Mononuclear cell (primary cell): ENCODE data around the gene ST14. TPM values are rescaled to one million over a fixed set of nuclear protein-coding genes. Genes with fewer than 3 reads are reported as not detected.

Experiments
- H3K27me3 ChIP-seq: 2 replicates; pipeline ENCODE4 v1.6.0; 2011; ENCODE audit warnings: low read length, control low read depth; ENCODE audit not compliant: insufficient read depth
- H3K4me1 ChIP-seq: 2 replicates; pipeline ENCODE4 v1.5.1; 2011; ENCODE audit warnings: mild to moderate bottlenecking, low read length, control low read depth; ENCODE audit not compliant: insufficient read depth
- H3K4me3 ChIP-seq: 2 replicates; pipeline ENCODE4 v1.5.1; 2011; ENCODE audit warnings: mild to moderate bottlenecking, low read length, moderate library complexity
- H3K9me3 ChIP-seq: 2 replicates; pipeline ENCODE4 v1.5.1; 2011; ENCODE audit warnings: low read depth, mild to moderate bottlenecking, control low read depth, low read length
- total RNA-seq: library from RNA; depleted of rRNA; stranded (reverse); fragments of >200 nt; gene quantifications from one replicate; pipeline ENCODE4 v1.2.3, GENCODE V29; 2012

ST14 gene
- total RNA-seq, 1 donor = 11.4 TPM

- no peaks in the 10 kb centered on the region for H3K27me3 ChIP-seq
- no peaks in the 10 kb centered on the region for H3K9me3 ChIP-seq
- no peak overlapping the region for H3K4me3 ChIP-seq
- peaks cover 62% of the 10 kb centered on the region for H3K4me1 ChIP-seq
Observed at GRCh38 chr11:130126516-130126915, 33.1 kb upstream of the ST14 start.

GRCh38 chr11:130127509-130127908 lies 32.1 kb upstream of the ST14 start:
- no peak overlapping the region for H3K4me3 ChIP-seq
- H3K4me1 ChIP-seq = peaks cover 52% of the 10 kb centered on the region
- H3K27me3 ChIP-seq = no peaks in the 10 kb centered on the region
- H3K9me3 ChIP-seq = no peaks in the 10 kb centered on the region

- H3K9me3 ChIP-seq = no peaks in the 10 kb centered on the region
- H3K4me1 ChIP-seq = peaks cover 41% of the 10 kb centered on the region
- no peaks in the 10 kb centered on the region for H3K27me3 ChIP-seq
- no peak overlapping the region for H3K4me3 ChIP-seq
Observed at GRCh38 chr11:130128626-130129025, 31.0 kb upstream of the ST14 start.

- Histone ChIP-seq H3K9me3 (no peaks in the 10 kb centered on the region), H3K4me1 (peaks cover 28% of the 10 kb centered on the region), H3K4me3 (no peak overlapping the region), H3K27me3 (no peaks in the 10 kb centered on the region)
Observed at GRCh38 chr11:130129922-130130321, 29.7 kb upstream of the ST14 start.

- no peaks in the 10 kb centered on the region for H3K9me3 ChIP-seq
- no peak overlapping the region for H3K4me3 ChIP-seq
- H3K27me3 ChIP-seq = no peaks in the 10 kb centered on the region
- H3K4me1 ChIP-seq = peaks cover 6% of the 10 kb centered on the region
Observed at GRCh38 chr11:130131961-130132850, 27.4 kb upstream of the ST14 start.

GRCh38 chr11:130133716-130134115 lies 25.9 kb upstream of the ST14 start:
- Histone ChIP-seq H3K4me3 (no peak overlapping the region), H3K9me3 (no peaks in the 10 kb centered on the region), H3K4me1 (no peaks in the 10 kb centered on the region), H3K27me3 (no peaks in the 10 kb centered on the region)

- Histone ChIP-seq H3K4me1 (no peaks in the 10 kb centered on the region), H3K27me3 (no peaks in the 10 kb centered on the region), H3K9me3 (no peaks in the 10 kb centered on the region), H3K4me3 (no peak overlapping the region)
Observed at GRCh38 chr11:130136107-130136506, 23.5 kb upstream of the ST14 start.

- Histone ChIP-seq H3K9me3 (no peaks in the 10 kb centered on the region), H3K27me3 (no peaks in the 10 kb centered on the region), H3K4me3 (no peak overlapping the region), H3K4me1 (no peaks in the 10 kb centered on the region)
Observed at GRCh38 chr11:130137999-130138398, 21.6 kb upstream of the ST14 start.

GRCh38 chr11:130139401-130139800 lies 20.2 kb upstream of the ST14 start:
- Histone ChIP-seq H3K27me3 (no peaks in the 10 kb centered on the region), H3K4me3 (no peak overlapping the region), H3K4me1 (no peaks in the 10 kb centered on the region), H3K9me3 (no peaks in the 10 kb centered on the region)

GRCh38 chr11:130141561-130142341 lies 17.8 kb upstream of the ST14 start:
- Histone ChIP-seq H3K4me1 (peaks cover 21% of the 10 kb centered on the region), H3K27me3 (no peaks in the 10 kb centered on the region), H3K4me3 (no peak overlapping the region), H3K9me3 (no peaks in the 10 kb centered on the region)

- H3K4me3 ChIP-seq = no peak overlapping the region
- H3K27me3 ChIP-seq = no peaks in the 10 kb centered on the region
- H3K9me3 ChIP-seq = no peaks in the 10 kb centered on the region
- peaks cover 37% of the 10 kb centered on the region for H3K4me1 ChIP-seq
Observed at GRCh38 chr11:130144141-130144540, 15.4 kb upstream of the ST14 start.

- Histone ChIP-seq H3K4me1 (peaks cover 37% of the 10 kb centered on the region), H3K27me3 (no peaks in the 10 kb centered on the region), H3K9me3 (no peaks in the 10 kb centered on the region), H3K4me3 (no peak overlapping the region)
Observed at GRCh38 chr11:130144861-130145281, 14.7 kb upstream of the ST14 start.

GRCh38 chr11:130145311-130145812 lies 14.2 kb upstream of the ST14 start:
- Histone ChIP-seq H3K27me3 (no peaks in the 10 kb centered on the region), H3K4me1 (peaks cover 37% of the 10 kb centered on the region), H3K9me3 (no peaks in the 10 kb centered on the region), H3K4me3 (no peak overlapping the region)

GRCh38 chr11:130145975-130146776 lies 13.4 kb upstream of the ST14 start:
- H3K4me3 ChIP-seq = no peak overlapping the region
- H3K9me3 ChIP-seq = no peaks in the 10 kb centered on the region
- no peaks in the 10 kb centered on the region for H3K27me3 ChIP-seq
- peaks cover 37% of the 10 kb centered on the region for H3K4me1 ChIP-seq

GRCh38 chr11:130146796-130147195 lies 12.8 kb upstream of the ST14 start:
- Histone ChIP-seq H3K4me1 (peaks cover 37% of the 10 kb centered on the region), H3K27me3 (no peaks in the 10 kb centered on the region), H3K9me3 (no peaks in the 10 kb centered on the region), H3K4me3 (no peak overlapping the region)
